HG02870 (cell line): ENCODE measurements around the gene NDUFS7.
"Not testable (repeated sequence)": the region's sequence is repeated elsewhere in the genome, so short reads cannot be mapped to it uniquely, and the experiment has no call there.

Source experiments
- ATAC-seq: cut with Tn5 transposase; IDR thresholded peaks from one replicate; pipeline ENCODE4 v1.9.1; 2021; ENCODE audit warnings: mild to moderate bottlenecking, moderate library complexity; ENCODE audit not compliant: unreplicated experiment

NDUFS7 gene

GRCh38 chr19:1416014-1416841 is 32.5 kb downstream of the NDUFS7 start:
- no peak for ATAC-seq

- no peak for ATAC-seq
Measured at GRCh38 chr19:1417145-1417544, 33.4 kb downstream of the NDUFS7 start.

- ATAC-seq: no peak
Measured at GRCh38 chr19:1417681-1418495, 34.2 kb downstream of the NDUFS7 start.

GRCh38 chr19:1418496-1418775 is 34.7 kb downstream of the NDUFS7 start:
- ATAC-seq: no peak

GRCh38 chr19:1418951-1419738 is 35.4 kb downstream of the NDUFS7 start:
- ATAC-seq: no peak

- not testable (repeated sequence) for ATAC-seq
Measured at GRCh38 chr19:1420085-1420484, 36.4 kb downstream of the NDUFS7 start.

- ATAC-seq: no peak
Measured at GRCh38 chr19:1420590-1420989, 36.9 kb downstream of the NDUFS7 start.

GRCh38 chr19:1421218-1421957 is 37.7 kb downstream of the NDUFS7 start:
- no peak for ATAC-seq

GRCh38 chr19:1421958-1422305 is 38.2 kb downstream of the NDUFS7 start:
- no peak for ATAC-seq

- ATAC-seq: no peak
Measured at GRCh38 chr19:1422360-1422759, 38.7 kb downstream of the NDUFS7 start.

GRCh38 chr19:1422943-1423342 is 39.2 kb downstream of the NDUFS7 start:
- ATAC-seq: no peak

- ATAC-seq: no peak
Measured at GRCh38 chr19:1423436-1424191, 39.9 kb downstream of the NDUFS7 start.

GRCh38 chr19:1424192-1424955 is 40.7 kb downstream of the NDUFS7 start:
- no peak for ATAC-seq

GRCh38 chr19:1425102-1425837 is 41.6 kb downstream of the NDUFS7 start:
- no peak for ATAC-seq

- no peak for ATAC-seq
Measured at GRCh38 chr19:1425902-1426301, 42.2 kb downstream of the NDUFS7 start.

GRCh38 chr19:1426736-1427135 is 43.0 kb downstream of the NDUFS7 start:
- ATAC-seq: no peak

GRCh38 chr19:1427221-1427920 is 43.7 kb downstream of the NDUFS7 start:
- no peak for ATAC-seq

GRCh38 chr19:1428738-1429391 is 45.2 kb downstream of the NDUFS7 start:
- ATAC-seq: no peak
